DND-41 (cell line): ENCODE results near the gene CD79A.

ENCODE experiments used
- CTCF ChIP-seq: IDR thresholded peaks from 2 replicates; pipeline ENCODE4 v1.5.1; 2012; ENCODE audit warnings: borderline replicate concordance, low read length, moderate library complexity, mild to moderate bottlenecking; ENCODE audit not compliant: poor library complexity, severe bottlenecking; ENCODE audit errors: extremely low read depth
- EZH2 ChIP-seq: IDR thresholded peaks from 3 replicates; pipeline ENCODE4 v1.6.1; 2012; ENCODE audit warnings: borderline replicate concordance, low read depth, mild to moderate bottlenecking, moderate library complexity, low read length, inconsistent platforms; ENCODE audit not compliant: severe bottlenecking

GRCh38 chr19:41904118-41904870, 27.2 kb downstream of the CD79A start:
- TF ChIP-seq EZH2, result no peak
- TF ChIP-seq CTCF, result no peak
